ENCODE measurements around the gene TGFA.

TGFA gene

DNA sequence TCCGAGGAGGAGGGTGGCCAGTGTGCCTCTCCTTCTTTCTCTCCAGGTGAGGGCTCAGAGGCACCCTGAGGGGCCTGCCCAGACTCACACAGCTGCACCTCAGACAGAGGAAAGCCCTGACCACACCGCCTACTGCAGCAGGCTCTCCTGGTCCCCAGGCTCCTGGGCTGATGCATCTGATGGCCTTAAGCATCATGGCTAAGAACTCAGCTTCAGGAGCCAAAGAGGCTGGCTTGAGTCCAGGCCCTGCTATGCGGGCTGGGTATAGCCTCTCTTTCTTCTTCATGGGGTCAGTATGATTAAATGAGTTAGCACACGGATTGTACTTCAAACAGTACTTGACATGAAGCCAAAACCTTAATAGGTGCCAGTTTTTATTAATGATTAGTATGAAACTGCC, 89.6 kb downstream of the TGFA start:
- Histone ChIP-seq H3K79me1 (ENCODE audit: low read length) (no peaks in the 10 kb centered on the region), H2AK5ac (ENCODE audit: low read length) (no peak overlapping the region), H3K9ac (ENCODE audit: low read length) (no peak overlapping the region), H4K91ac (ENCODE audit: low read depth, low read length) (no peak overlapping the region), H3K36me3 (ENCODE audit: control insufficient read depth in 1 of 2, insufficient read depth in 2 of 2, low read length in 2 of 2) (no peaks in the 10 kb centered on the region), H2BK120ac (ENCODE audit: insufficient read depth, low read length, poor library complexity) (no peak overlapping the region), H3K27me3 (ENCODE audit: insufficient read depth, low read length) (no peaks in the 10 kb centered on the region), H2AFZ (ENCODE audit: insufficient read depth, low read length, poor library complexity) (no peak overlapping the region), H3K9me3 (ENCODE audit: insufficient read depth, low read depth, low read length) (no peaks in the 10 kb centered on the region), H3K4me3 (ENCODE audit: low read depth, low read length) (no peak overlapping the region), H2BK12ac (ENCODE audit: low read length) (no peak overlapping the region), H3K79me2 (ENCODE audit: control insufficient read depth, insufficient read depth, low read length, poor library complexity) (no peaks in the 10 kb centered on the region), H3K23ac (ENCODE audit: low read length) (no peak overlapping the region), H3K27ac (ENCODE audit: low read depth, low read length) (no peak overlapping the region), H4K12ac (ENCODE audit: low read depth, low read length) (no peak overlapping the region), H3K4ac (ENCODE audit: low read depth, low read length) (no peak overlapping the region), H3K4me2 (ENCODE audit: low read length) (no peak overlapping the region), H2BK5ac (ENCODE audit: low read depth, low read length, poor library complexity) (no peak overlapping the region), H4K8ac (ENCODE audit: low read depth, low read length) (no peak overlapping the region), H3K18ac (ENCODE audit: low read length) (no peak overlapping the region), H3K14ac (ENCODE audit: low read length) (no peak overlapping the region), H3K4me1 (ENCODE audit: control insufficient read depth in 1 of 2, insufficient read depth in 2 of 2, low read length in 2 of 2) (no peaks in the 10 kb centered on the region)
- no peak for DNase-seq
- WGBS (ENCODE audit: extremely low coverage, insufficient coverage, insufficient read length) = no CpG with 5 or more reads among the region's 4 CpGs

DNA sequence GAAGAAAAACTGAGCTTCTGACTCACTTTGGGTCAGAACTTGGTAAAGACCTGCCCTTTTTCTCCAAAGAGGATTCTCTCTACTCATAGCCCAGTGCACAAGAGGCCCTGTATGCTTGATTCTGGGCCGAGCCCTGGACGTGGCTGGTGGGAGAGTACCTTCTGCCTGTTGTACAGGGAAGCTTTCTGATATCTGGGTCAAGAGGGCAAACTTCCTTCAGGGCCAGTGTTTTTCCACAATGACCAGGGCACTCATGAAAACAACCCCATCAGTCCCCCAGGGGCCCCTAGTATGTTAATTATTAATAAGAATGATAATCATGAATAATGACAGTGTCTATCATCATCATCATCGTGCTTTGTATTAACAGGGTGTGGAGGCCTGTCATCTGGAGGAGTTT, 90.0 kb downstream of the TGFA start:
- Histone ChIP-seq H3K4ac (ENCODE audit: low read depth, low read length) (no peak overlapping the region), H3K9ac (ENCODE audit: low read length) (no peak overlapping the region), H3K23ac (ENCODE audit: low read length) (no peak overlapping the region), H4K12ac (ENCODE audit: low read depth, low read length) (no peak overlapping the region), H3K4me3 (ENCODE audit: low read depth, low read length) (no peak overlapping the region), H3K79me1 (ENCODE audit: low read length) (no peaks in the 10 kb centered on the region), H3K14ac (ENCODE audit: low read length) (no peak overlapping the region), H3K18ac (ENCODE audit: low read length) (no peak overlapping the region), H3K9me3 (ENCODE audit: insufficient read depth, low read depth, low read length) (no peaks in the 10 kb centered on the region), H2BK5ac (ENCODE audit: low read depth, low read length, poor library complexity) (no peak overlapping the region), H3K27me3 (ENCODE audit: insufficient read depth, low read length) (no peaks in the 10 kb centered on the region), H3K4me1 (ENCODE audit: control insufficient read depth in 1 of 2, insufficient read depth in 2 of 2, low read length in 2 of 2) (no peaks in the 10 kb centered on the region), H2AK5ac (ENCODE audit: low read length) (no peak overlapping the region), H2AFZ (ENCODE audit: insufficient read depth, low read length, poor library complexity) (no peak overlapping the region), H3K79me2 (ENCODE audit: control insufficient read depth, insufficient read depth, low read length, poor library complexity) (no peaks in the 10 kb centered on the region), H4K8ac (ENCODE audit: low read depth, low read length) (no peak overlapping the region), H3K36me3 (ENCODE audit: control insufficient read depth in 1 of 2, insufficient read depth in 2 of 2, low read length in 2 of 2) (no peaks in the 10 kb centered on the region), H3K27ac (ENCODE audit: low read depth, low read length) (no peak overlapping the region), H2BK120ac (ENCODE audit: insufficient read depth, low read length, poor library complexity) (no peak overlapping the region), H2BK12ac (ENCODE audit: low read length) (no peak overlapping the region), H3K4me2 (ENCODE audit: low read length) (no peak overlapping the region), H4K91ac (ENCODE audit: low read depth, low read length) (no peak overlapping the region)
- no peak for DNase-seq
- no CpG with 5 or more reads among the region's 3 CpGs for WGBS (ENCODE audit: extremely low coverage, insufficient coverage, insufficient read length)

DNA sequence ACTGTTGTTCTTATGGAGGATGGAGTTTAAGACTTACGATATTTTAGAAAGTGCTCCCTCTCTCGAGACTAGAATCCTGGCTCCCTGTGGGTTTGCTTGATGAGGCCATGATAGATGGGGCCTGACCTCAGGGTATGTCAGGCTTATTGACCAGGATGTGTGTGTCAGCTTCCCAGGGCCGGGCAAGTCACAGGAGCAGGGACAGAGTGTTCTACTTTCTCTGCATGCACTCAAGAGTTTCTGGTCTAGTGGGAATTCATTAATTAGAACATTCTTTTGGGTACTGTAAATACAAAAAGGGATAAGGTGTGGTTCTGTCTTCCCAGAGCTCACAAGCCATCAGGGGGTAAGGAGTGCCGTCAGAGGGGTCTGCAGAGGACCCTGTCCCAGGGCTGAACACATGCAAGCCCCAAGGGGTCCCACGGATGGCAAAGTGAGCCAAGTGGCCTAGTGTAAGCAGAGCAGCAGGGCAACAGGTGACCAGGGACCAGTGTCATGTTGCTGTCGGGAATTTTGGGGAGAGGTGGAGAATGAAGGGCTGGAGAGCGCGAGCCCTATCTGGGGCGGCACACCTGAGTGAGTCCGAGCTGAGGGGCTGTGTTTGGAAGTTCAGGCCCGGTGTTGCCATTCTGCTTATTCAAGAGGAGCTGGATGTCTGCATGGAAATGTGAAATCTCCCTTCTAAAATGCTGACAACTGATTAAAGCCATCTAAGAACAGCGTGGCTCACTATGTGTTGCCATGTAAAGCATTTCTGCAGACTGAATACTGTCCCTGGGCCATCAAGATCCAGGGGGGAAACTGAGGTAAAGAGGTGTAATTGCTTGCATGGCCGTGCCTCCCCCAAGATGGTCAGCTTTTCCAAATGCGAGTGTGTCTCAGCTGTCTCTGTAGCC, 91.4 kb downstream of the TGFA start:
- no peak overlapping the region for H3K4ac ChIP-seq (ENCODE audit: low read depth, low read length)
- H3K18ac ChIP-seq (ENCODE audit: low read length) = no peak overlapping the region
- H2BK5ac ChIP-seq (ENCODE audit: low read depth, low read length, poor library complexity) = no peak overlapping the region
- no peaks in the 10 kb centered on the region for H3K79me1 ChIP-seq (ENCODE audit: low read length)
- H2AFZ ChIP-seq (ENCODE audit: insufficient read depth, low read length, poor library complexity) = no peak overlapping the region
- H3K9ac ChIP-seq (ENCODE audit: low read length) = no peak overlapping the region
- H3K79me2 ChIP-seq (ENCODE audit: control insufficient read depth, insufficient read depth, low read length, poor library complexity) = no peaks in the 10 kb centered on the region
- H4K12ac ChIP-seq (ENCODE audit: low read depth, low read length) = no peak overlapping the region
- H3K9me3 ChIP-seq (ENCODE audit: insufficient read depth, low read depth, low read length) = no peaks in the 10 kb centered on the region
- no peak overlapping the region for H2AK5ac ChIP-seq (ENCODE audit: low read length)
- H3K4me1 ChIP-seq (ENCODE audit: control insufficient read depth in 1 of 2, insufficient read depth in 2 of 2, low read length in 2 of 2) = no peaks in the 10 kb centered on the region
- no peak overlapping the region for H3K23ac ChIP-seq (ENCODE audit: low read length)
- H3K14ac ChIP-seq (ENCODE audit: low read length) = no peak overlapping the region
- H3K27me3 ChIP-seq (ENCODE audit: insufficient read depth, low read length) = no peaks in the 10 kb centered on the region
- no peak overlapping the region for H3K4me3 ChIP-seq (ENCODE audit: low read depth, low read length)
- DNase-seq = no peak
- no peak overlapping the region for H4K8ac ChIP-seq (ENCODE audit: low read depth, low read length)
- H2BK12ac ChIP-seq (ENCODE audit: low read length) = no peak overlapping the region
- no peak overlapping the region for H3K27ac ChIP-seq (ENCODE audit: low read depth, low read length)
- no peaks in the 10 kb centered on the region for H3K36me3 ChIP-seq (ENCODE audit: control insufficient read depth in 1 of 2, insufficient read depth in 2 of 2, low read length in 2 of 2)
- no peak overlapping the region for H3K4me2 ChIP-seq (ENCODE audit: low read length)
- no CpG with 5 or more reads among the region's 14 CpGs for WGBS (ENCODE audit: extremely low coverage, insufficient coverage, insufficient read length)
- no peak overlapping the region for H2BK120ac ChIP-seq (ENCODE audit: insufficient read depth, low read length, poor library complexity)
- H4K91ac ChIP-seq (ENCODE audit: low read depth, low read length) = no peak overlapping the region

DNA sequence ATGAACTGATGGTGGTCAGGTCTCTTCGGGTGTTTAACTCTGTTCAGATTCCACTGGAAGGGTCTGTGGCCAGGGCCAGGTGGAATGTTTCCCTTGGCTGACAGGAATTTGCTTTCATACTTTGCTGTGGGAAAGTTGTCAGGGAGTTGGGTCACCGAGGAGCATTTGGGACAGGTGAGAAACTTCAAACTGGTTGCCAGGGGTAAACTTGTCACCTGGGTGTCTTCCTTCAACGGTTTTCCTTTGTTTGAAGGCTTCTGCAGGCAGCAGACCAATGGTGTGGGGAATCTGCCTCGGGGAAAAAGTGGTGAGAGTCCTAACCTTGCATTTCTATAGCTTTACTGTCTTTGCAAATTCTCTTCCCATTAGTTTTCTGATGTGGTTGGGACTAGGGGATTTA, 92.2 kb downstream of the TGFA start:
- no peak overlapping the region for H3K9ac ChIP-seq (ENCODE audit: low read length)
- H2BK5ac ChIP-seq (ENCODE audit: low read depth, low read length, poor library complexity) = no peak overlapping the region
- no peak overlapping the region for H3K18ac ChIP-seq (ENCODE audit: low read length)
- WGBS (ENCODE audit: extremely low coverage, insufficient coverage, insufficient read length) = no CpG with 5 or more reads among the region's 4 CpGs
- H2BK12ac ChIP-seq (ENCODE audit: low read length) = no peak overlapping the region
- H3K36me3 ChIP-seq (ENCODE audit: control insufficient read depth in 1 of 2, insufficient read depth in 2 of 2, low read length in 2 of 2) = no peaks in the 10 kb centered on the region
- H3K27me3 ChIP-seq (ENCODE audit: insufficient read depth, low read length) = no peaks in the 10 kb centered on the region
- no peak overlapping the region for H4K91ac ChIP-seq (ENCODE audit: low read depth, low read length)
- peak; percentile 2 to 22 for DNase-seq
- H3K27ac ChIP-seq (ENCODE audit: low read depth, low read length) = no peak overlapping the region
- H3K4me2 ChIP-seq (ENCODE audit: low read length) = no peak overlapping the region
- no peak overlapping the region for H2AK5ac ChIP-seq (ENCODE audit: low read length)
- H3K14ac ChIP-seq (ENCODE audit: low read length) = no peak overlapping the region
- no peaks in the 10 kb centered on the region for H3K4me1 ChIP-seq (ENCODE audit: control insufficient read depth in 1 of 2, insufficient read depth in 2 of 2, low read length in 2 of 2)
- no peak overlapping the region for H2BK120ac ChIP-seq (ENCODE audit: insufficient read depth, low read length, poor library complexity)
- no peaks in the 10 kb centered on the region for H3K79me1 ChIP-seq (ENCODE audit: low read length)
- H3K23ac ChIP-seq (ENCODE audit: low read length) = no peak overlapping the region
- no peak overlapping the region for H3K4me3 ChIP-seq (ENCODE audit: low read depth, low read length)
- H3K4ac ChIP-seq (ENCODE audit: low read depth, low read length) = no peak overlapping the region
- H3K9me3 ChIP-seq (ENCODE audit: insufficient read depth, low read depth, low read length) = peaks cover 1% of the 10 kb centered on the region
- no peak overlapping the region for H4K12ac ChIP-seq (ENCODE audit: low read depth, low read length)
- no peak overlapping the region for H4K8ac ChIP-seq (ENCODE audit: low read depth, low read length)
- H3K79me2 ChIP-seq (ENCODE audit: control insufficient read depth, insufficient read depth, low read length, poor library complexity) = no peaks in the 10 kb centered on the region
- H2AFZ ChIP-seq (ENCODE audit: insufficient read depth, low read length, poor library complexity) = no peak overlapping the region

Data from trophoblast cell (in vitro differentiated cells and primary cell).